HepG2 (cell line): ENCODE results near the gene CDK17. TPM values are rescaled to one million over a fixed set of nuclear protein-coding genes. Genes with fewer than 3 reads are reported as not detected.

ENCODE experiments used
- ATAC-seq: fragments of 200-7000 bp; cut with Tn5 transposase; 3 replicates; pipeline ENCODE4 v1.9.1; 2020; ENCODE audit warnings: mild to moderate bottlenecking, moderate library complexity
- BruUV-seq: library from RNA; stranded (reverse); fragments of 400-500 nt; replicated peaks from 2 replicates; lab custom pipeline; 2021; lab: Mats Ljungman, UMichigan
- CTCF ChIA-PET: fragments of 300-600 bp; formaldehyde crosslinking; extraction: SDS; loops from one replicate; lab custom pipeline; 2021; ENCODE audit warnings: low total read pairs, inconsistent platforms, low intra/inter-chr PET ratio; lab: Yijun Ruan, JAX
- POLR2A ChIA-PET: fragments of 350-600 bp; sonication (Branson Sonifier 250); formaldehyde crosslinking; loops from one replicate; lab custom pipeline; 2020; ENCODE audit warnings: antibody characterized with exemption, inconsistent platforms; lab: Yijun Ruan, JAX
- DNase-seq: peaks from one replicate; pipeline ENCODE4 v3.0.0-alpha.2; 2015; ENCODE audit warnings: low spot score
- FAIRE-seq: peaks from 3 replicates; lab custom pipeline; 2011; peaks lifted over from hg19 to GRCh38; lab: Jason Lieb, UNC
- H2AFZ ChIP-seq: one replicate; pipeline ENCODE4 v1.6.1; 2011; ENCODE audit warnings: low read length, inconsistent platforms
- H3K27ac ChIP-seq: fragments of 300-600 bp; 3 replicates; pipeline ENCODE4 v1.8.0; 2011; ENCODE audit warnings: mixed run types, mild to moderate bottlenecking, mixed read lengths, low read length, inconsistent platforms; ENCODE audit not compliant: insufficient read depth; ENCODE audit errors: extremely low read length
- H3K27me3 ChIP-seq, 2 experiments: fragments of 200-600 bp in 1 of 2; 2 replicates in 1 of 2; 3 replicates in 1 of 2; pipeline versions ENCODE4 v1.6.0 to v1.8.0; 2011; ENCODE audit warnings: low read length in 2 of 2, mild to moderate bottlenecking in 2 of 2, moderate library complexity in 2 of 2, inconsistent platforms in 1 of 2; ENCODE audit not compliant: insufficient read depth in 2 of 2, control insufficient read depth in 1 of 2
- H3K36me3 ChIP-seq, 2 experiments: fragments of 200-600 bp in 1 of 2; replicated peaks in 1 of 2; 2 replicates in 1 of 2; 3 replicates in 1 of 2; pipeline versions ENCODE4 v1.5.1 to v1.8.0; 2011; ENCODE audit warnings: low read length in 2 of 2, inconsistent platforms in 1 of 2; ENCODE audit not compliant: insufficient read depth in 2 of 2, control insufficient read depth in 1 of 2
- H3K4me1 ChIP-seq: 2 replicates; pipeline ENCODE4 v1.5.1; 2012; ENCODE audit warnings: low read length, inconsistent platforms; ENCODE audit not compliant: insufficient read depth
- H3K4me2 ChIP-seq: 2 replicates; pipeline ENCODE4 v1.6.0; 2011; ENCODE audit warnings: low read depth, low read length, inconsistent platforms
- H3K4me3 ChIP-seq, 3 experiments: fragments of 200-600 bp in 1 of 3; sonication (generic), shearing (Covaris generic) in 1 of 3; replicated peaks in 1 of 3; 2 replicates each; pipeline ENCODE4 v1.5.1; 2011 to 2016; ENCODE audit warnings: low read length in 3 of 3, inconsistent platforms in 2 of 3, low read depth in 2 of 3, mild to moderate bottlenecking in 2 of 3, control low read depth in 1 of 3, mixed read lengths in 1 of 3; ENCODE audit not compliant: insufficient read depth in 1 of 3
- H3K79me2 ChIP-seq: one replicate; pipeline ENCODE4 v1.6.1; 2011; ENCODE audit warnings: low read length, inconsistent platforms; ENCODE audit not compliant: insufficient read depth
- H3K9ac ChIP-seq: 2 replicates; pipeline ENCODE4 v1.6.0; 2011; ENCODE audit warnings: mild to moderate bottlenecking, low read depth, low read length, inconsistent platforms; ENCODE audit not compliant: insufficient read depth
- H3K9me3 ChIP-seq: 2 replicates; pipeline ENCODE4 v1.5.1; 2012; ENCODE audit warnings: mild to moderate bottlenecking, low read length
- H4K20me1 ChIP-seq: 2 replicates; pipeline ENCODE4 v1.6.0; 2011; ENCODE audit warnings: inconsistent platforms, mild to moderate bottlenecking, low read length, moderate library complexity; ENCODE audit not compliant: insufficient read depth
- DMAP1 ChIP-seq: IDR thresholded peaks from 2 replicates; pipeline ENCODE4 v1.6.1; 2016
- HES4 ChIP-seq: sonication (generic); formaldehyde crosslinking; IDR thresholded peaks from 2 replicates; pipeline ENCODE4 v1.9.0; 2021; ENCODE audit warnings: mild to moderate bottlenecking, missing genetic modification reagents, borderline replicate concordance
- IKZF4 ChIP-seq: sonication (generic); formaldehyde crosslinking; IDR thresholded peaks from 2 replicates; pipeline ENCODE4 v1.5.1; 2020; ENCODE audit warnings: borderline replicate concordance, mild to moderate bottlenecking, low read depth, missing genetic modification reagents; ENCODE audit errors: not compliant biosample characterization
- MED8 ChIP-seq: sonication (generic); formaldehyde crosslinking; IDR thresholded peaks from 2 replicates; pipeline ENCODE4 v1.8.1; 2023; ENCODE audit warnings: mild to moderate bottlenecking, missing genetic modification reagents; ENCODE audit not compliant: insufficient replicate concordance
- MXI1 ChIP-seq: IDR thresholded peaks from 3 replicates; pipeline ENCODE4 v1.6.1; 2012; ENCODE audit warnings: low read depth, low read length, inconsistent platforms, borderline replicate concordance
- NRL ChIP-seq: sonication (generic); formaldehyde crosslinking; IDR thresholded peaks from 2 replicates; pipeline ENCODE4 v1.5.0; 2020; ENCODE audit warnings: missing genetic modification reagents, mild to moderate bottlenecking, moderate library complexity, borderline replicate concordance
- SNAPC2 ChIP-seq: sonication (generic); formaldehyde crosslinking; IDR thresholded peaks from 2 replicates; pipeline ENCODE4 v1.8.1; 2022; ENCODE audit warnings: mild to moderate bottlenecking, missing genetic modification reagents
- SP140L ChIP-seq: sonication (generic); formaldehyde crosslinking; IDR thresholded peaks from 2 replicates; pipeline ENCODE4 v1.4.0; 2020; ENCODE audit warnings: missing genetic modification reagents, borderline replicate concordance
- UBTF ChIP-seq: sonication (generic); formaldehyde crosslinking; IDR thresholded peaks from 2 replicates; pipeline ENCODE4 v1.4.0; 2020; ENCODE audit warnings: mild to moderate bottlenecking, missing genetic modification reagents
- ZBTB4 ChIP-seq: sonication (generic); formaldehyde crosslinking; IDR thresholded peaks from 2 replicates; pipeline ENCODE4 v1.4.0; 2020; ENCODE audit warnings: missing genetic modification reagents, mild to moderate bottlenecking, borderline replicate concordance
- ZNF12 ChIP-seq: sonication (generic); formaldehyde crosslinking; IDR thresholded peaks from 2 replicates; pipeline ENCODE4 v1.5.0; 2020; ENCODE audit warnings: missing genetic modification reagents
- ZNF253 ChIP-seq: sonication (generic); formaldehyde crosslinking; IDR thresholded peaks from 2 replicates; pipeline ENCODE4 v1.8.0; 2022; ENCODE audit warnings: mild to moderate bottlenecking, missing genetic modification reagents, borderline replicate concordance
- ZNF263 ChIP-seq: sonication (generic); formaldehyde crosslinking; IDR thresholded peaks from 2 replicates; pipeline ENCODE4 v1.4.0; 2020; ENCODE audit warnings: missing genetic modification reagents
- ZNF512 ChIP-seq: sonication (generic); formaldehyde crosslinking; IDR thresholded peaks from 2 replicates; pipeline ENCODE4 v1.4.0; 2020; ENCODE audit warnings: mild to moderate bottlenecking, missing genetic modification reagents
- ZNF724P ChIP-seq: sonication (generic); formaldehyde crosslinking; IDR thresholded peaks from 2 replicates; pipeline ENCODE4 v1.8.0; 2022; ENCODE audit warnings: missing genetic modification reagents, borderline replicate concordance
- WGBS: methylation state at CpG from one replicate; pipeline ENCODE4 v1.1.6; 2017; ENCODE audit warnings: low lambda C conversion rate; 5-methylcytosine and 5-hydroxymethylcytosine counted together
- in situ Hi-C: cut with HindIII; loops from 2 replicates; pipeline ENCODE4 v1.10.0; 2017; ENCODE audit warnings: low pct_unique_long_range_greater_than_20kb; ENCODE audit not compliant: extremely low pct_ligation_motif_present
- intact Hi-C: fragments of 100-400 bp; cut with micrococcal nuclease; formaldehyde crosslinking; loops from one replicate; pipeline ENCODE4 v1.10.0; 2022; ENCODE audit not compliant: unreplicated experiment
- polyA plus RNA-seq, 8 experiments: library from polyadenylated mRNA; depleted of rRNA in 3 of 8; stranded (reverse) in 7 of 8; unstranded in 1 of 8; fragments of >200 nt; fragmentation: Illumina TruSeq in 4 of 8; extraction: Trizol in 4 of 8; gene quantifications; 2 replicates each; pipeline versions ENCODE4 v1.2.1 to v1.2.3, GENCODE V29; 2011 to 2016; ENCODE audit warnings: low read depth in 4 of 8, missing spikeins in 1 of 8, mixed read lengths in 1 of 8; ENCODE audit not compliant: insufficient read depth in 1 of 8
- total RNA-seq, 5 experiments: library from RNA; depleted of rRNA; stranded (reverse); fragments of >200 nt; fragmentation: Illumina TruSeq; extraction: Trizol; gene quantifications; 2 replicates each; pipeline ENCODE4 v1.2.3, GENCODE V29; 2016; ENCODE audit warnings: low read depth in 1 of 5

CDK17 gene
- total and polyA plus RNA-seq, 2 of the 13 experiments (the other 11 are each of a cell fraction or from before 2014, with no cell fraction given): 9.9 to 22.3 TPM

- CTCF ChIA-PET: no interaction called here
- H3K36me3 ChIP-seq: peaks cover 0 to 7% of the 10 kb centered on the region in 2 experiments; a peak in 2 of 5 replicates
- intact Hi-C loops: no loop called here
Measured at GRCh38 chr12:96295532-96296160, 104.6 kb downstream of the CDK17 start.

More at GRCh38 chr12:96295532-96296160, 104.6 kb downstream of the CDK17 start:
- POLR2A ChIA-PET: no interaction called here
- no peak overlapping the region for H2AFZ ChIP-seq
- no peaks in the 10 kb centered on the region for H3K4me1 ChIP-seq
- no peaks in the 10 kb centered on the region for H3K9me3 ChIP-seq
- no peak overlapping the region for H3K4me3 ChIP-seq
- no peak overlapping the region for H3K4me2 ChIP-seq
- FAIRE-seq (no peak), ATAC-seq (no peak), DNase-seq (no peak)
- in situ Hi-C loops: no loop called here
- H3K27ac ChIP-seq: no peak overlapping the region
- over 99% methylated on average over 6 of the region's 6 CpGs for WGBS
- H3K79me2 ChIP-seq: no peaks in the 10 kb centered on the region
- no TSS peak for BruUV-seq
- no peaks in the 10 kb centered on the region for H4K20me1 ChIP-seq
- H3K9ac ChIP-seq: no peak overlapping the region
- no peaks in the 10 kb centered on the region for H3K27me3 ChIP-seq
- TF ChIP-seq IKZF4 (CRISPR knock-in tag) (no peak), HES4 (CRISPR knock-in tag) (no peak), ZNF512 (CRISPR knock-in tag) (no peak), ZNF724P (CRISPR knock-in tag) (no peak), MED8 (CRISPR knock-in tag) (no peak), SP140L (CRISPR knock-in tag) (no peak), SNAPC2 (CRISPR knock-in tag) (no peak), ZNF253 (CRISPR knock-in tag) (no peak), ZNF12 (CRISPR knock-in tag) (no peak), DMAP1 (CRISPR knock-in tag) (no peak), UBTF (CRISPR knock-in tag) (no peak), ZBTB4 (CRISPR knock-in tag) (no peak), NRL (CRISPR knock-in tag) (no peak), MXI1 (no peak), ZNF263 (CRISPR knock-in tag) (no peak)
